HG03439 (cell line): Measurements from ENCODE around the gene SEC14L6.
"Not testable (repeated sequence)": the region's sequence is repeated elsewhere in the genome, so short reads cannot be mapped to it uniquely, and the experiment has no call there.

ENCODE experiments used
- ATAC-seq: cut with Tn5 transposase; IDR thresholded peaks from one replicate; pipeline ENCODE4 v1.9.1; 2021; ENCODE audit warnings: mild to moderate bottlenecking, moderate library complexity; ENCODE audit not compliant: unreplicated experiment

SEC14L6 gene

GRCh38 chr22:30546616-30547015 is at the start of gene SEC14L6:
Gene SEC14L6, minus strand, starts transcription at chr22:30546741. Its CDS starts 59 bp downstream, at chr22:30546682.
- ATAC-seq = no peak

GRCh38 chr22:30596199-30596598 is 49.7 kb upstream of the SEC14L6 start:
- ATAC-seq = no peak

DNA sequence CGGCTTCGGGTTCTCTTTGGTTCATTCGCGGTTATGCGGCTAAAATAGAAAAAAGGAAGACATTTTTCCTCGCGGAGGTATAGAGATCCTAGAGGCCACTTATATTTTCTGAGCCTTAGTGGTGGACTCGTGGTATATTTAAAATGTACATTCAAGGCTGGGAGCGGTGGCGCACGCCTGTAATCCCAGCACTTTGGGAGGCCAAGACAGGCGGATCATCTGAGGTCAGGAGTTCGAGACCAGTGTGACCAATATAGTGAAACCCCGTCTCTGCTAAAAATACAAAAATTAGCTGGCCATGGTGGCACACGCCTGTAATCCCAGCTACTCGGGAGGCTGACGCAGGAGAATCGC is 45.8 kb upstream of the SEC14L6 start:
- not testable (repeated sequence) for ATAC-seq

DNA sequence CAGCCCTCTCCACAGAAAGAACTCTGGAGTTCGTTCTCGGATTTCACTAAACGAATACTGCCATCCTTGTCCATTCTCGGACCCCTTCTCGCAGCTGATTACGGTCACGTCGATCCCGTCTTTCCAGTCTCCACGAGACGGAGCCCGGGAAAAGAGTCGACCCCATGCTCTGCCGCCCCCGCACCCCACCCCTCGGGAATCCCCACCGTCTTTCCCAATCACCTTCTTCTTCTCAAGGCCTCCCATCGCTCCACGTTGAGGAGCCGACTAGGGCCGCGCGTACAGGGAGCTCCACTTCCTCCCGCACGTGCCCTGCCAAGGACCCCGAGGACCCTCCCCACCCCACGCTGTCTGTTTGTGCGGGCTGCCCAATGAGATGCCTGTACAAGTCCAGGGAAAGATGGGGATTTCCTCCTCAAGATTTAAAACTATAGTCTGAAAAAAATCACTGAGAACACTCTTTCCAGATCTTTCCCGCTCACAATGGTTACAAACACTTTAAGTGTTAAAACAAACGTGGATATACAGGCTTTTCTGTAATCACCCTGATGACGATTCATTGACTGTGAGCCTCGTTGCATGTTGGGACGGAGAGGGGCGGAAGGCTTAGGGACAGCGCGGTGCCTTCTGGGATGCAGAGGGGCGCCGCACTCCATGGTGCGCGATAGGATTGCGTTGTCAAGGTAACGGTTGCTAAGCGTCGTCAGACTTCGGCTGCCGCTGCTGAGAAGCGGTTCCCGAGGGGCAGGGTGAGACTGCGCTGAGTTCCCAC is 45.2 kb upstream of the SEC14L6 start, which contains the start of gene PES1:
Gene PES1, minus strand, starts transcription at position 323 of the 772 bp plus-strand sequence. Its CDS starts 77 bp downstream, at position 246.
- ATAC-seq = peak; percentile 97

DNA sequence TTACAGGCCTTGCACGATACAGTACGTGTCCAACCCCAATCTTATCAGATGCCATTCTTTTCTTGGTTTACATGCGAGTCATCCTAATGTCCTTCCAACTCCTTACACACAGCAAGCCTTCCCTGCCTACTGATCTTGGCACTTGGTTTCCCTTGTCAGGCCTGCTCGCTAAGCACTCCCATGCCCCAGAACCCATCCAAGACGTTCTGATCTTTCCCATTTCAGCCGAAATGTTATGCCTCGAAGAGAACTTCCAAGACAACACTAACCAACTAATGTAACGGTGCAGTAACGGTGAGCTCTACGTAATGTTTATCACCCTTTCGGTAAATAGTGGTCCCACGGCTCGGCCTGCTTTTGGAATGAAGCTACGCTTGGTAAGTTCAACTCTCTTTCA is 44.6 kb upstream of the SEC14L6 start:
- no peak for ATAC-seq

DNA sequence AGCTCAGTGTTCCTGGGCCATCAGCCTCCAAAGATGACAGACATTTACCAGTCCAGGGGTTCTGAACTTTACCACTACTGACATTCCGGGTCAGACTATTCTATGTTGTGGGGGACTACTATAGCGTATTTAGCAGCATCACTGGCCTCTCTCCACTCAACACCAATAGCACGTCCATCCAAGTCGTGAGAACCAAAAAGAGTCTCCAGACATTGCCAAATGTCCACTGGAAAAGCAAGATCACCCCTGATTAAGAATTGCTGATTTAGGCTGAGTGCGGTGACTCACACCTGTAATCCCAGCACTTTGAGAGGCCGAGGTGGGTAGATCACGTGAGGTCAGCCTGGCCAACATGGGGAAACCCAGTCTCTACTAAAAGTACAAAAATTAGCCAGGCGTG is 39.9 kb upstream of the SEC14L6 start:
- ATAC-seq = no peak

GRCh38 chr22:30584441-30584840 is 37.9 kb upstream of the SEC14L6 start:
- ATAC-seq = no peak

DNA sequence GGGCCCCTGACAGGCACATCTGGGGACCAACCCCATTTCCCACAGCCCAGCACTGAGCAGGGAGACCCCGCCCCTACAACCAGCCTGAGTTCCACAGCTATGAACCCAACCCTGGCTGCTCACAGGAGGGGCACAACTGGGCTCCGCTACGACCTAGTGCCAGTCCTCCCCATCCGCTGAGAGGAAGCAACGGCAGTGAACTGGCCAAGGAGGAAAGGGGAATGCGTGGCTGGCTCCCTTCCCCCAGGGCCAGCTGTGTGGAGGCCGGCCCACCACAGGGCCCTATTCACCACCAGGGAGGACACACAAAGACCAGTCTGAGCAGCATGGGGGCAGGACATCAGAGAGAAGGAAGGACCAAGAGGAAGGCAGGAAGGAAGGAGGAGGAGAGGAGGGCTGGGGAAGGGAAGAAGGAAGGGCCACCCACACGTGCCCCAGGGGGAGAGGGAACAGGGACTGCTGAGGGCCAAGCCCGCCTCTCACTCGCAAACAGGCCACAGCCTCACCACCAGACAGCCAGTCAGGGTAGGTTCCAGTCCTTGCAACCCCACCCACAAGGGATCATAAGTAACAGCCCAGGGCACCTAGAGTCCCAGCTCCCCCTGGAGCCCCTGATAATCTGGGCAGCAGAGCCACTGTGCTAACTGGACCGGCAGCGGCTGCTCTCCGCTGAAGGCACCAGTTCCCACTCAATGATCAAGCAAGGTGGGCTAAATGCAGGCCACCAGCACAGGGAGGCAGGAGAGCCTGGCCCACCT is 36.4 kb upstream of the SEC14L6 start:
- ATAC-seq = no peak

DNA sequence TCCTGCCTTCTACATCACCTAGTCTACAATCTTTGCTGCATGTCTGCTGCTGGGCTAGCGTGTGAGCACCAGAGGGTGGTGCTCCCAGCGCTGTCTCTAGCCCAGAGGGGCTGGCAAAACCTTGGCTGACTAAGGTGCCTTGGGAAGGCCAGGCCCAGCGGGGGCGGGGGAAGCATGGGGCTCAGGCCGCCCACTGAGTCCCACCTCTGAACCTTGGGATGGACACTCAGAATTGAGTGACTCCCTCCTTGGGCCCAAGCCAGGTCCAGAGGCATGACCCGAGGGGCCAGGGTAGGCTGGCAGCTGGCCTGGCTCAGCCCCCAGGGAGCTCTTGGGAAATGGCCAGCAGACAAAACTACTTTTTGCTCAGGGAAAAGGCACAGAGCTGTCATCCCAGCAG is 35.5 kb upstream of the SEC14L6 start:
- ATAC-seq = no peak

- ATAC-seq = no peak
Measured at GRCh38 chr22:30580896-30581295, 34.4 kb upstream of the SEC14L6 start.

GRCh38 chr22:30578481-30578880 is 31.9 kb upstream of the SEC14L6 start:
- no peak for ATAC-seq

DNA sequence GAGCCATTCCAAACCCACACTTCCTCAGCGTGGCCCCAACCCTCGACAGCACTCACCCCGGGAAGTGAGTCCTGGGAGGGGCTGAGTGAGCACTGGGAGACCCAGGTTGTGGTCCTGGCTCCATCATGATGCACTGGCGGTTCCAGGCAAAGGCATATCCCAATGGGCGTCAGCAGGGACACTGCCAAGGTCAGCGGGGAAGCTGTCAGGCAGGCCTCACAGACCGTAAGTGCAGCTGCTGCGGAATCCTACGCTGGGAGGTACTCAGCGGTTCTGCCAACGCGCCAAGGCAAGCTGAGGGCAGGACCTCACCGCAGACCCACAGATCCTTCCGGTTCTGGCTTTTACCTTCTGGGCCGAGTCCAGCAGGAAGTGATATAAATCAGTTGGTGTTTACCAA is 29.3 kb upstream of the SEC14L6 start:
- no peak for ATAC-seq

DNA sequence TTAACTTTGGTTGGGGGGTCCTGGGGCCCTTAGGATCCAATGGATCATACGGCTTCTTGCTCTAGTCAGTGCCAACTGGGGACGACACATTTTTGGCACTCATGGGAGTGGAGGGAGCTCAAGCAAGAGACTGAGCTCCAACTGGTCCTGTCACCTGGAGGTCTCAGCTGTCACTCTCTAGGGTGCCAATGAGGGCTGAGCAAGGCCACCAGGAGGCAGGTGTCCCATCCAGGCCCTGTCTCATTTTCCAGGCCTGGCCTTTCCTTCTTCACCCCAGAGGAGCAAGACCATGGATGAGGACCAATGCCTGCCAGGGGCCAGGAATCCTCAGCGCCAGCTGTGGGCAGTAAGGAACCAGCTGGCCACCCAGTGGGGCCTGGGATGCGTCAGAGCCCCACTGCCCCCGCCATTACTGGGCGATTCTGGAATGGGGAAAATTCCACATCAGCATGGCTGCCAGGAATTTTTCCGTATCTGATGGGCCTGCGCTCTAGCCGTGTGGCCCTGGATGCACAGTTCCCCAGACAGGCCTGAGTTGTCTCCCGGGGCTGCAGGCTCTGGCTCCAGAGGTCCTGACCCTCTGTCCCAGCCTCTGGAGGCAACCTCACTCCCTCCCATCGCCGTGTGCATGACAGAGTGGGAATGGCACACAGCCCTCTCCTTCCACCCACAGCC is 28.6 kb upstream of the SEC14L6 start:
- no peak for ATAC-seq

DNA sequence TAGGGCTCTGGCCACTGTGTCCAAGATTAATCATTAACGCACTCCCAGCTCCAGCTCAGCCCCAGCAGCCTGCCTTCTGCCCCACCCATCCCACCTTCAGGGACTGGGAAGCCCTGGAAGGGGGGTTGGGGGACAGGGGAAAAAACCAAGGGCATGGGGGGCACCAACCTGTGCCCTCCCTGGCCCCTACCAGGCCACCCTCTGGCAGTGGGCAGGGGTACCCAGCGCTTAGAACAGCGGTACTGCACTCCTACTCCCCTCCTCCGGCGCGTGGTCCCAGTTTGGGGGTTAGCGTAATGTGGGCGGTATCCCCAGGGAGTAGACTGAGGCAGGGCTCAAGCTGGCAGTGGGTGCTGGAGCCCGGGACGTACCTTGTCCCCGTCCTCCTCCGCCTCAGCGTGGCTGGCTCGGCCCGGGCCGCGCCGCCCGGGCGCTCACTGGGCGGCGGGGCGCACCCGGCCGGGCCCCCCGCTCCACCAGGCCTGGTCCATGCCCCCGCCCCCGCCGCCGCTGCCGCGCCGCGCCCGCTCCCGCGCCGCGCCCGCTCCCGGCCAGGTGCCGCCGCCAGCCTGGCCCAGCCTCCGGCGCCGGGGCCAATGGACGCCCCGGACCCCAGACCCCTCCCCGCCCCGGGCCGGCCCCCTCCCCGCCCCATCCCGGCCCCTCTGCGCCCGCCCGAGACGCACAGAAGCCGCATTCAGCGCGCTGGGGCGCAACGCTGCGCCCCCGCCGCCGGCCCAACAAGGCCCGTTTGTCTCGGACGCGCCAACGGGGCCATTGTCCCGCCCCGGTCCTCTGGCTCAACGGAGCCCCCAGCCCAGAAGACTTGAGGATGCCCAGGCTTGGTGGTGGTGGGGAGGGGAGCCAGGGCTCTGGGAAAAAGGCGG is 27.8 kb upstream of the SEC14L6 start, which contains the start of gene GAL3ST1:
Gene GAL3ST1, minus strand, starts transcription at position 571 of the 887 bp plus-strand sequence. CDS start 17,273 bp downstream, outside the sequence.
- ATAC-seq = no peak

GRCh38 chr22:30573594-30574094 is 27.1 kb upstream of the SEC14L6 start:
- ATAC-seq = no peak

- ATAC-seq = no peak
Measured at GRCh38 chr22:30572840-30573593, 26.5 kb upstream of the SEC14L6 start.

DNA sequence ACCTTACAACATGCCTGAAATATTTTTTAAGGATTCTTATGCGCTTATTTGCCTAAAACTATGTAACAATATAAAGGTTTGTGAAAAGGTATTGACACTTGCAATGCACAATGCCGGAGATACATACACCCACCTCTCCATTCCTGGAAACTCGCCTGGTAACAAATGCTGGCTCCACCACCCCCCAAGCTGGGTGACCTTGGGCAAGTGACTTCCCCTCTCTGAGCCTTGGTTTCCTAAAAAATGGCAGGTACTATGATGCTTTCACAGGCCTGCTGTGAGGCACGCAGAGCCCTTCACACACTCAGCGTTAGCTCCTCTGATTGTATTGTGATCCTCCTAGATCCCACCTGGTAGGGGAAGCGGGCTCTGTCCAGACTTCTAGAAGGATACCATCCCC is 25.7 kb upstream of the SEC14L6 start:
- ATAC-seq = no peak

DNA sequence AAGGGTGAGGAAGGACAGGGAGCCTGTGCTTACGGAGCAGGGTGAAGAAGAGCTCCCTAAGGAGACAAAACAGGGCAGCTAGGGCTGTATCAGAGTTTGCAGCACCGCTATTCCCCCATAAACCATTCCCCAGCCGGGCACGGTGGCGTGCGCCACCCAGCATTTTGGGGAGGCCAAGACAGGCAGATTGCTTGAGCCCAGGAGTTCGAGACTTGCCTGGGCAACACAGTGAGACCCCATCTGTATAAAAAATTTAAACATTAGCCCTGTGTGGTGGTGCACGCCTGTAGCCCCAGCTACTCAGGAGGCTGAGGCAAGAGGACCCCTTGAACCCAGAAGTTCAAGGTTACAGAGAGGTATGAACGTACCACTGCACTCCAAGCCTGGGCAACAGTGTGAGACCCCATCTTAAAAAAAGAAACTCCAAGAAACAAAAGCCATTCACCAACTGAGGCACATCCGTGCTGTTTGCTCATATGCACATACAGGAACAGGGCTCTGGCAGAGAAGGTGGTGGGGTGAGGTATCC is 23.2 kb upstream of the SEC14L6 start:
- ATAC-seq = no peak

GRCh38 chr22:30568137-30568805 is 21.7 kb upstream of the SEC14L6 start:
- ATAC-seq = no peak
